ENCODE measurements around the gene PSMD14.

DNA sequence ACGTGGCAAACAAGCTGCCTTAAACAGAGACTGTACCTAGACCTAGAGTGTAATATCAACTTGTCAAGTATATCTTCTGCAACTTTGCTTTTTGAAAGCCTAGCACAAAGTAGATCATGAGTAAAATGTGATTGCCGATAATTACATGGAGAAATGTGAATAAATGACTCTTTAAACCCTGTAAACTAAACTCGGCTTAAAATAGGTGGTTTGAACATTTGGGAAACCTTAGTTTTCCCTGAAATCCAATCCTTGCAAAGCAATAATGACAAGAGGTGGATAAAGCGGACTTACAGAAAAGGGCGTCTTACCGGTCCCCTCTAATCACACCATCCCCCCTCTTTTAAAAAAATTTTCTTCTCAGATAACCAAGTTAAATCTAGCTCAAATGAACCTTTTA lies 549 bp upstream of the PSMD14 start:
- TF ChIP-seq RAD21 (conservative IDR thresholded peaks at IDR 0.05) = no peak
- TF ChIP-seq EP300 (conservative IDR thresholded peaks at IDR 0.05; ENCODE audit: poor library complexity, severe bottlenecking) = no peak
- no peak for TF ChIP-seq POLR2AphosphoS5 (IDR thresholded peaks at IDR 0.05)
- TF ChIP-seq, protein P1, sequence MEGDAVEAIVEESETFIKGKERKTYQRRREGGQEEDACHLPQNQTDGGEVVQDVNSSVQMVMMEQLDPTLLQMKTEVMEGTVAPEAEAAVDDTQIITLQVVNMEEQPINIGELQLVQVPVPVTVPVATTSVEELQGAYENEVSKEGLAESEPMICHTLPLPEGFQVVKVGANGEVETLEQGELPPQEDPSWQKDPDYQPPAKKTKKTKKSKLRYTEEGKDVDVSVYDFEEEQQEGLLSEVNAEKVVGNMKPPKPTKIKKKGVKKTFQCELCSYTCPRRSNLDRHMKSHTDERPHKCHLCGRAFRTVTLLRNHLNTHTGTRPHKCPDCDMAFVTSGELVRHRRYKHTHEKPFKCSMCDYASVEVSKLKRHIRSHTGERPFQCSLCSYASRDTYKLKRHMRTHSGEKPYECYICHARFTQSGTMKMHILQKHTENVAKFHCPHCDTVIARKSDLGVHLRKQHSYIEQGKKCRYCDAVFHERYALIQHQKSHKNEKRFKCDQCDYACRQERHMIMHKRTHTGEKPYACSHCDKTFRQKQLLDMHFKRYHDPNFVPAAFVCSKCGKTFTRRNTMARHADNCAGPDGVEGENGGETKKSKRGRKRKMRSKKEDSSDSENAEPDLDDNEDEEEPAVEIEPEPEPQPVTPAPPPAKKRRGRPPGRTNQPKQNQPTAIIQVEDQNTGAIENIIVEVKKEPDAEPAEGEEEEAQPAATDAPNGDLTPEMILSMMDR (IDR thresholded peaks at IDR 0.05; ENCODE audit: poor library complexity, severe bottlenecking) = no peak
- no peak for TF ChIP-seq EZH2 (IDR thresholded peaks at IDR 0.05; ENCODE audit: borderline replicate concordance, insufficient read depth, low read length, poor library complexity, severe bottlenecking)
- no peak for TF ChIP-seq TAF1 (IDR thresholded peaks at IDR 0.05; ENCODE audit: low read depth)
- TF ChIP-seq, protein P2, sequence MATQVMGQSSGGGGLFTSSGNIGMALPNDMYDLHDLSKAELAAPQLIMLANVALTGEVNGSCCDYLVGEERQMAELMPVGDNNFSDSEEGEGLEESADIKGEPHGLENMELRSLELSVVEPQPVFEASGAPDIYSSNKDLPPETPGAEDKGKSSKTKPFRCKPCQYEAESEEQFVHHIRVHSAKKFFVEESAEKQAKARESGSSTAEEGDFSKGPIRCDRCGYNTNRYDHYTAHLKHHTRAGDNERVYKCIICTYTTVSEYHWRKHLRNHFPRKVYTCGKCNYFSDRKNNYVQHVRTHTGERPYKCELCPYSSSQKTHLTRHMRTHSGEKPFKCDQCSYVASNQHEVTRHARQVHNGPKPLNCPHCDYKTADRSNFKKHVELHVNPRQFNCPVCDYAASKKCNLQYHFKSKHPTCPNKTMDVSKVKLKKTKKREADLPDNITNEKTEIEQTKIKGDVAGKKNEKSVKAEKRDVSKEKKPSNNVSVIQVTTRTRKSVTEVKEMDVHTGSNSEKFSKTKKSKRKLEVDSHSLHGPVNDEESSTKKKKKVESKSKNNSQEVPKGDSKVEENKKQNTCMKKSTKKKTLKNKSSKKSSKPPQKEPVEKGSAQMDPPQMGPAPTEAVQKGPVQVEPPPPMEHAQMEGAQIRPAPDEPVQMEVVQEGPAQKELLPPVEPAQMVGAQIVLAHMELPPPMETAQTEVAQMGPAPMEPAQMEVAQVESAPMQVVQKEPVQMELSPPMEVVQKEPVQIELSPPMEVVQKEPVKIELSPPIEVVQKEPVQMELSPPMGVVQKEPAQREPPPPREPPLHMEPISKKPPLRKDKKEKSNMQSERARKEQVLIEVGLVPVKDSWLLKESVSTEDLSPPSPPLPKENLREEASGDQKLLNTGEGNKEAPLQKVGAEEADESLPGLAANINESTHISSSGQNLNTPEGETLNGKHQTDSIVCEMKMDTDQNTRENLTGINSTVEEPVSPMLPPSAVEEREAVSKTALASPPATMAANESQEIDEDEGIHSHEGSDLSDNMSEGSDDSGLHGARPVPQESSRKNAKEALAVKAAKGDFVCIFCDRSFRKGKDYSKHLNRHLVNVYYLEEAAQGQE (IDR thresholded peaks at IDR 0.05; ENCODE audit: borderline replicate concordance) = no peak
- TF ChIP-seq SMC3 (conservative IDR thresholded peaks at IDR 0.05; ENCODE audit: poor library complexity) = no peak

All from neural cell (in vitro differentiated cells).